AG09309 (cell line): ENCODE results near the gene ABHD5.

ENCODE experiments used
- DNase-seq: peaks from one replicate; pipeline ENCODE4 v3.0.0-alpha.2; 2010; ENCODE audit warnings: low read depth
- H3K4me3 ChIP-seq: 2 replicates; pipeline ENCODE4 v1.5.1; 2011; ENCODE audit warnings: mild to moderate bottlenecking, low read depth, low read length, moderate library complexity; ENCODE audit not compliant: control insufficient read depth
- CTCF ChIP-seq: IDR thresholded peaks from 2 replicates; pipeline ENCODE4 v1.5.1; 2011; ENCODE audit warnings: mild to moderate bottlenecking, low read depth, low read length, inconsistent platforms; ENCODE audit not compliant: insufficient read depth, control insufficient read depth; ENCODE audit errors: missing control alignments

Gene ABHD5

DNA sequence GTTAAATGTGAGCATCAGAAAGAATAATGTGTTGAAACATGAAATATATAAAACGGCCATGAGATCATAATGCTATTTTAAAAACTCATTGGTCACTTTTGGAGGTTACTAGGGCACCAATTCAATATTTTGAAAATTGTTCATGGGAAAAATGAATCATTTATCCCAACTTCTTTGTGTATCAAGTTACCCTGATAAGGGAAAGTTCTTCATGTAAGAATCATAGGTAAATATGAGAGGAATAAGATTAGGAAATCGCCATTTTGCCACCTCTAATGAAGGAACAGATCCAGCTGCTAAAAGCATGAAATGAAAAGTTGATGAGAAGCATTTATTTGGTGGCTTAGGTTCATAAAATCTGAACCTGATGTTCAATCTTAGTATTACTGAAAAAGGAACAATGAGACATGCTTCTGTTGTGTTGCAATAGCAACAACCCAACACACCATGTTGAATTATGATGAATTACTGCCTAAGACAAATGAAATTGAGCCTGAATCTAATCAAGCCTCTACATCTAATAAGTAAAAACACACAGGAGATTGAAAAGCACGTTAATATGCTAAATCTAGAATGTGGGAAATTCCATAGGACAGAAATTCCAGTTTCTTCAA, 32.5 kb downstream of the ABHD5 start:
- no peak for TF ChIP-seq CTCF
- no peak overlapping the region for H3K4me3 ChIP-seq
- DNase-seq = no peak

GRCh38 chr3:43726521-43726920, 35.8 kb downstream of the ABHD5 start:
- no peak for DNase-seq
- H3K4me3 ChIP-seq = no peak overlapping the region
- no peak for TF ChIP-seq CTCF

- no peak for DNase-seq
- H3K4me3 ChIP-seq = no peak overlapping the region
- TF ChIP-seq CTCF = no peak
These were observed 37.2 kb downstream of the ABHD5 start for GRCh38 chr3:43727930-43728329.

GRCh38 chr3:43728476-43728875, 37.7 kb downstream of the ABHD5 start:
- no peak overlapping the region for H3K4me3 ChIP-seq
- TF ChIP-seq CTCF = no peak
- DNase-seq = no peak

- no peak for DNase-seq
- no peak overlapping the region for H3K4me3 ChIP-seq
- TF ChIP-seq CTCF = no peak
These were observed 38.2 kb downstream of the ABHD5 start for GRCh38 chr3:43728947-43729346.

- no peak overlapping the region for H3K4me3 ChIP-seq
- no peak for DNase-seq
- TF ChIP-seq CTCF = no peak
These were observed 39.1 kb downstream of the ABHD5 start for GRCh38 chr3:43729707-43730414.
